ENCODE results near the gene IL16. TPM values are rescaled to one million over a fixed set of nuclear protein-coding genes. Genes with fewer than 3 reads are reported as not detected.

The IL16 gene
- total and polyA plus RNA-seq, 11 donors = 1.2 to 21.6 (median 3.7) TPM

DNA sequence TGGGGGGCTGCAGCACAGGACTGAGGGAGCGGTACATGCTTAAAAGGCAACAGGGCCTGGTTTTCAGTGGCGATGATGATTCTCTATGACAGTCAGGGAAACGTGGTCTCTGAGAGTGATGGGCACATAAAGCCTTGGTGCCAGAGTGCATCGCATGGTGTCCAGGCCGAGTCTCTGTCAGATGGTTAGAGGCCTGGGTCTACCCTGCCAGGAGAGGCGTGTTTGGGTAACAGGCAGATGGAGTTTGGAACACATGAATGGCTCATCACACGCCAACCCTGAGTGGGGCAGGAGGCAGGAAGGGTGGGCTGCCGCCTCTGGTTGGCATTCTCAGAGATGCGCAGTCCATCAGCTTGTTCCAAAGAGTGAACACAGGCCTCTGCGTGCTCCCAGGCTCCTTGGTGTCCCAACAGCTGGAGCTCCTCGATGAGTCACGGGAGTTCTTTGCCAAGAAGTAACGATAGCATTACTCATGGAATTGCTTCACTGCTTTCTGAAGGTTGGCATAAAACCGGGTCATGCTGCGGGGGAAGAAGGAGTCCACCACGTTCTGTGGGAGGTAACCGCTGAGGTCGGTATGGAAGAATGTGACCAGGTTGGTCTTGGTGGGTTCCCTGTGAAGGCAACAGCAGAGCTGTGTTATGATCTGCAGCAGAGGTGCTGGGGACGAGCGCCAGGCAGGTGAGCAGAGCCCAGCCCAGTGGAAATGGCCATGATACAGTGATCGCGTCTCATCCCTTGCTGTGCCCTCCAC is 116.3 kb downstream of the IL16 start:
- 71 to 86% (median 82%) methylated on average over 21 to 22 of the region's 22 CpGs for WGBS, 4 donors
- H3K4me3 ChIP-seq = no peak overlapping the region
- intact Hi-C loops (cut with DNase I) = no loop called here
- no peaks in the 10 kb centered on the region for H3K9me3 ChIP-seq
- DNase-seq = peak in 4 of 5 donors; percentile 57 to 80 (median 70)
- peak; percentile 52 to 85 (median 76) for ATAC-seq
- no peak for TF ChIP-seq POLR2A (IDR thresholded peaks at IDR 0.05)
- TF ChIP-seq, protein P1, sequence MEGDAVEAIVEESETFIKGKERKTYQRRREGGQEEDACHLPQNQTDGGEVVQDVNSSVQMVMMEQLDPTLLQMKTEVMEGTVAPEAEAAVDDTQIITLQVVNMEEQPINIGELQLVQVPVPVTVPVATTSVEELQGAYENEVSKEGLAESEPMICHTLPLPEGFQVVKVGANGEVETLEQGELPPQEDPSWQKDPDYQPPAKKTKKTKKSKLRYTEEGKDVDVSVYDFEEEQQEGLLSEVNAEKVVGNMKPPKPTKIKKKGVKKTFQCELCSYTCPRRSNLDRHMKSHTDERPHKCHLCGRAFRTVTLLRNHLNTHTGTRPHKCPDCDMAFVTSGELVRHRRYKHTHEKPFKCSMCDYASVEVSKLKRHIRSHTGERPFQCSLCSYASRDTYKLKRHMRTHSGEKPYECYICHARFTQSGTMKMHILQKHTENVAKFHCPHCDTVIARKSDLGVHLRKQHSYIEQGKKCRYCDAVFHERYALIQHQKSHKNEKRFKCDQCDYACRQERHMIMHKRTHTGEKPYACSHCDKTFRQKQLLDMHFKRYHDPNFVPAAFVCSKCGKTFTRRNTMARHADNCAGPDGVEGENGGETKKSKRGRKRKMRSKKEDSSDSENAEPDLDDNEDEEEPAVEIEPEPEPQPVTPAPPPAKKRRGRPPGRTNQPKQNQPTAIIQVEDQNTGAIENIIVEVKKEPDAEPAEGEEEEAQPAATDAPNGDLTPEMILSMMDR (IDR thresholded peaks at IDR 0.05) = no peak
- H3K27ac ChIP-seq = peak overlapping the region in 9 of 12 donors; percentile 15 to 90 (median 54)
- peaks cover 0 to 43% (median 5%) of the 10 kb centered on the region in 12 donors for H3K4me1 ChIP-seq
- peaks cover 0 to 49% (median 21%) of the 10 kb centered on the region in 9 donors for H3K36me3 ChIP-seq
- no peaks in the 10 kb centered on the region for H3K27me3 ChIP-seq

DNA sequence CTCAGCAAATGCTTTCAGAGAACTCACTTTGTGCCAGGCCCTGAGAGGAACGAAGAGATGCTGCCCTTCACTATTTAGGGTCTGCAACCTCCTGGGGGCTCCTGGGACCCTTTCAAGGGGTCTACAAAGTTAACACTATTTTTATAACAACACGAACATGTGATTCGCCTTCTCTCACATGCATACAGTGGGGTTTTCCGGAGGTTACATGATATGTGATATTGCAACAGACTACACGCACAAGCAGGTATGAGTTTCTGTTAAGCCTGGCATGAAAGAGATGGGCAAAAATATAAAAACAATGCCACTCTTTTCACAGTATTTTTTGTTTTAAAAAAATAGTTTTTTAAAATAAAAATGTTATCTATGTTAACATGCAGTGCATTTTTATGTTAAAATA is 117.0 kb downstream of the IL16 start:
- Histone ChIP-seq H3K27me3 (no peaks in the 10 kb centered on the region), H3K36me3 (peaks cover 0 to 51% (median 22%) of the 10 kb centered on the region in 9 donors), H3K27ac (peak overlapping the region in 8 of 12 donors; percentile 10 to 90 (median 48)), H3K9me3 (no peaks in the 10 kb centered on the region), H3K4me1 (peaks cover 0 to 43% (median 5%) of the 10 kb centered on the region in 12 donors), H3K4me3 (no peak overlapping the region)
- WGBS, 4 donors = 83 to 90% (median 87%) methylated on average over 5 of the region's 5 CpGs
- TF ChIP-seq, protein P1 (IDR thresholded peaks at IDR 0.05) = no peak
- TF ChIP-seq POLR2A (IDR thresholded peaks at IDR 0.05) = no peak
- intact Hi-C loops (cut with DNase I) = no loop called here
- no peak for DNase-seq
- no peak for ATAC-seq

DNA sequence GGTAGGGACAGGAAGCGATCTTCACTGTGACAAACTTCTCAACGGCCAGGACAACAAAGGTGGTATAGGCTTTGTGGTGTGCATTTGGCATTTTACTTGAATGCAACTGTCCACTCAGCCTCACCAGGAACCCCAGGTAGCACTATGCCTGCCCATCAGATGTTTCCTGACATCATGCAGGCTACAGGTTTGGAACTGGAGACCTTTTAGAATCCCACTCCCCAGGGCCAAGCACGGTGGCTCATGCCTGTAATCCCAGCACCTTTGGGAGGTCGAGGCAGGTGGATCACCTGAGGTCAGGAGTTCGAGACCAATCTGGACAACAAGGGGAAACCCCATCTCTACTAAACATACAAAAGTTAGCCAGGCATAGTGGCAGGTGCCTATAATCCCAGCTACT is 117.7 kb downstream of the IL16 start:
- no peak for TF ChIP-seq POLR2A (IDR thresholded peaks at IDR 0.05)
- TF ChIP-seq, protein P1 (IDR thresholded peaks at IDR 0.05) = no peak
- Histone ChIP-seq H3K4me3 (no peak overlapping the region), H3K9me3 (no peaks in the 10 kb centered on the region), H3K4me1 (peaks cover 0 to 43% (median 5%) of the 10 kb centered on the region in 12 donors), H3K27me3 (no peaks in the 10 kb centered on the region), H3K27ac (no peak overlapping the region), H3K36me3 (peaks cover 0 to 50% (median 22%) of the 10 kb centered on the region in 9 donors)
- ATAC-seq (no peak), DNase-seq (no peak)
- WGBS, 4 donors = 88 to 93% (median 92%) methylated on average over 5 of the region's 5 CpGs
- intact Hi-C loops (cut with DNase I) = no loop called here

DNA sequence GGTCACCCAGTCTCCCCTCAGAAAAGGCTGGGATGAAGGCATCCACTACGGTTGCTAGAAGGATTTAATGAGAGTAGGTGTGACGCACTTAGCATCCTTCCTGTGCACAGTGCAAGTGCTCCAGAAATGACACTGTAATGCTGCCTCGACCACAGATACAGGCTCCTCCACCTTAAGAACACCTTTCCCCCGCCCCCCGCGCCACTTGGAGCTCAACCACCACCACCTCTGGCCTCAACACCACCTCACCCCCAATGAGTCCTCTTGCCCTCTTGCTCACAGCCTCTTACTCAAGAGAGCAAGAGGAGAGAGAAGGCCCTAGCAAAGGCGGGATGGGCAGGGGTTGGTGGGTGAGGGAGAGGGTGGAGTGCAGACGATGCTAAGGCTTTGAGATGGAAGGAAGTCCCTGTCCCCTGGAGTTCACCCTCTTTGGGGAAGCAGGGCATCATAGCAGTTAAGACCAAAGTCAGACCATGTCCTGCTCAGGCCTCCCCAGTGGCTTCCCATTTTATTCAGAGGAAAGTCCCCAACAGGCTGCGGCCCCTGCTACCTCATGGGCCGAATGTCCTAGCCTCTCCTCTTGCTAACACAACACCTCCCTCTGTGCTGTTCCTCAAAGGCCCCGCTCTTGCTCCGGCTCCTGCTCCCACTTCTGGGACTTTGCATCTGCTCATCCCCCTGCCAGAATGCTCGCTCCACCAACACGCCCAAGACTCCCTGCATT is 118.9 kb downstream of the IL16 start:
- WGBS, 4 donors = 91 to 93% (median 92%) methylated on average over 14 of the region's 14 CpGs
- Histone ChIP-seq H3K4me3 (no peak overlapping the region), H3K4me1 (peaks cover 0 to 33% (median 5%) of the 10 kb centered on the region in 12 donors), H3K9me3 (no peaks in the 10 kb centered on the region), H3K27ac (no peak overlapping the region), H3K36me3 (peaks cover 0 to 59% (median 32%) of the 10 kb centered on the region in 9 donors), H3K27me3 (no peaks in the 10 kb centered on the region)
- intact Hi-C loops (cut with DNase I) = no loop called here
- no peak for TF ChIP-seq POLR2A (IDR thresholded peaks at IDR 0.05)
- TF ChIP-seq, protein P1 (IDR thresholded peaks at IDR 0.05) = no peak
- ATAC-seq (no peak), DNase-seq (no peak)
